ENCODE results near the gene LRRC52. TPM values are rescaled to one million over a fixed set of nuclear protein-coding genes. Genes with fewer than 3 reads are reported as not detected.
A peak's percentile ranks its signal among the peaks of the same experiment; 100 is the strongest.

The LRRC52 gene
- polyA plus RNA-seq, 2 of the 4 experiments (the other 2 are of a cell fraction): not detected

- Histone ChIP-seq H3K4me3 (no peak overlapping the region), H3K27ac (no peak overlapping the region), H3K4me1 (no peaks in the 10 kb centered on the region), H3K9me3 (no peaks in the 10 kb centered on the region), H3K4me2 (no peak overlapping the region)
- TF ChIP-seq, protein P1, sequence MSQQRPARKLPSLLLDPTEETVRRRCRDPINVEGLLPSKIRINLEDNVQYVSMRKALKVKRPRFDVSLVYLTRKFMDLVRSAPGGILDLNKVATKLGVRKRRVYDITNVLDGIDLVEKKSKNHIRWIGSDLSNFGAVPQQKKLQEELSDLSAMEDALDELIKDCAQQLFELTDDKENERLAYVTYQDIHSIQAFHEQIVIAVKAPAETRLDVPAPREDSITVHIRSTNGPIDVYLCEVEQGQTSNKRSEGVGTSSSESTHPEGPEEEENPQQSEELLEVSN (IDR thresholded peaks at IDR 0.05; ENCODE audit: borderline replicate concordance, low read depth): no peak
- TF ChIP-seq HEYL (CRISPR knock-in tag; IDR thresholded peaks at IDR 0.05): no peak
- TF ChIP-seq GATA3 (IDR thresholded peaks at IDR 0.05; ENCODE audit: borderline replicate concordance): no peak
- no peak for TF ChIP-seq TP53 (CRISPR knock-in tag; IDR thresholded peaks at IDR 0.05)
- TF ChIP-seq HOXB5 (CRISPR knock-in tag; IDR thresholded peaks at IDR 0.05): no peak
- TF ChIP-seq CHD4 (IDR thresholded peaks at IDR 0.05; ENCODE audit: borderline replicate concordance): no peak
- TF ChIP-seq JUNB (IDR thresholded peaks at IDR 0.05): no peak
- TF ChIP-seq CBX2 (IDR thresholded peaks at IDR 0.05; ENCODE audit: borderline replicate concordance, low read depth): no peak
- no peak for TF ChIP-seq CTCF (IDR thresholded peaks at IDR 0.05)
- no peak for TF ChIP-seq MAX (IDR thresholded peaks at IDR 0.05)
- TF ChIP-seq RAD21 (conservative IDR thresholded peaks at IDR 0.05 in 1 of 2, IDR thresholded peaks at IDR 0.05 in 1 of 2): no peak
- TF ChIP-seq ZSCAN20 (CRISPR knock-in tag; IDR thresholded peaks at IDR 0.05): no peak
- TF ChIP-seq POLR2A (IDR thresholded peaks at IDR 0.05; ENCODE audit: low read length): no peak
- TF ChIP-seq, protein P2, sequence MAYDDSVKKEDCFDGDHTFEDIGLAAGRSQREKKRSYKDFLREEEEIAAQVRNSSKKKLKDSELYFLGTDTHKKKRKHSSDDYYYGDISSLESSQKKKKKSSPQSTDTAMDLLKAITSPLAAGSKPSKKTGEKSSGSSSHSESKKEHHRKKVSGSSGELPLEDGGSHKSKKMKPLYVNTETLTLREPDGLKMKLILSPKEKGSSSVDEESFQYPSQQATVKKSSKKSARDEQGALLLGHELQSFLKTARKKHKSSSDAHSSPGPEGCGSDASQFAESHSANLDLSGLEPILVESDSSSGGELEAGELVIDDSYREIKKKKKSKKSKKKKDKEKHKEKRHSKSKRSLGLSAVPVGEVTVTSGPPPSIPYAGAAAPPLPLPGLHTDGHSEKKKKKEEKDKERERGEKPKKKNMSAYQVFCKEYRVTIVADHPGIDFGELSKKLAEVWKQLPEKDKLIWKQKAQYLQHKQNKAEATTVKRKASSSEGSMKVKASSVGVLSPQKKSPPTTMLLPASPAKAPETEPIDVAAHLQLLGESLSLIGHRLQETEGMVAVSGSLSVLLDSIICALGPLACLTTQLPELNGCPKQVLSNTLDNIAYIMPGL (CRISPR knock-in tag; IDR thresholded peaks at IDR 0.05; ENCODE audit: borderline replicate concordance): no peak
- CTCF ChIA-PET: interaction anchor here (1.5 kb wide), 1 partner anchor 14 kb away, joined by 3 read pairs; no protein-coding TSS in a partner anchor
- no peak for FAIRE-seq
- DNase-seq (ENCODE audit: low read depth in 1 of 2, low spot score in 1 of 2): no peak
- POLR2A ChIA-PET: no interaction called here
- WGBS (ENCODE audit: missing lambda C conversion rate): 24% methylated on average over 7 of the region's 7 CpGs
- ATAC-seq: no peak
Observed at GRCh38 chr1:165501330-165501969, 42.4 kb upstream of the LRRC52 start.

DNA sequence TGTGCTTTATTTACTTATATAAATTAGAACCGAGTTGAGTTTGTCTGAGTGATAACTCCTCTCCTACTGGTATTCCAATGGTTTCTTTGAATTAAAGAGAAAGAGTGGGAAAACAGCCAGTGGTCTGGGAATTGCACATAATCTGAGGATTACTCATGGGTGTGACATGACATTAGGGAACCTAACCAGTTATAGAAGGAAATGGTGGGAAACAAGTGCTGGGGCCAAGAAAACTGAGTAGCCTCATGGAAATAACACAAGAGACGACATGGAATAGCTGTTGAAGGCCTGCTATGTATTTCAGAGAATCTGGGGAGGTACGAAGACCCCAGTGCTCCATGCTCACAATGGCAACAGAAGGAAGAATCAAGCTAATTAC, 41.8 kb upstream of the LRRC52 start:
- CTCF ChIA-PET: interaction anchor here (1.5 kb wide), 1 partner anchor 14 kb away, joined by 3 read pairs; no protein-coding TSS in a partner anchor

DNA sequence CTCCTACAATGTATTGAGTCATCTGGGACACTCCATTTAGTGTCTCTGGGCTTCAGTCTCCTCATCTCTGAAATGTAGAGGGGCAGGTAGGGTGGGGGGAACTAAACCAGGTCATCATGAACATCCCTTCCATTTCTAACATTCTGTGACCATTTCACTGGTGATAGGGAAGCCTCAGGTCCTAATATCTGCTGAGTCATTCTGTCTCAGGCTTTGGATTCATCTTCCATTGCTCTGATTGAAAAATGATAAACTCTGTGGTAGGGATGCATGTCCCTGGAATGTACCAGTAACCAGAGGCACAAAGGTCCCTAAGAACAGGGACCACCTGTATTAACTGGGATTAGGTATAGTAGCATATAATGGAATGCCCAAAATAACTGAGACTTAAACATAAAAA, 36.2 kb upstream of the LRRC52 start:
- no peak for DNase-seq (ENCODE audit: low read depth in 1 of 2, low spot score in 1 of 2)
- CTCF ChIA-PET: no interaction called here
- Histone ChIP-seq H3K27ac (peak overlapping the region in 1 of 2 experiments; percentile 31; a peak in 1 of 6 replicates), H3K4me2 (no peak overlapping the region; the same call in 2 of the 3 replicates), H3K4me3 (no peak overlapping the region), H3K9me3 (no peaks in the 10 kb centered on the region), H3K4me1 (no peaks in the 10 kb centered on the region)
- POLR2A ChIA-PET: no interaction called here
- FAIRE-seq: no peak
- no peak for ATAC-seq
- TF ChIP-seq CHD2 (IDR thresholded peaks at IDR 0.05; ENCODE audit: low read length, partially characterized antibody) (no peak), MAFK (IDR thresholded peaks at IDR 0.05; ENCODE audit: partially characterized antibody) (peak; percentile 77), FOSL2 (IDR thresholded peaks at IDR 0.05) (no peak), FOSL2 (CRISPR knock-in tag; IDR thresholded peaks at IDR 0.05) (no peak), USF2 (IDR thresholded peaks at IDR 0.05) (no peak), ESRRA (IDR thresholded peaks at IDR 0.05; ENCODE audit: borderline replicate concordance, low read length) (no peak), CTCF (IDR thresholded peaks at IDR 0.05) (no peak), PBX3 (IDR thresholded peaks at IDR 0.05) (no peak), NFE2L2 (conservative IDR thresholded peaks at IDR 0.05; ENCODE audit: low read length) (peak; percentile 79)

More for the DNA sequence above, 41.8 kb upstream of the LRRC52 start:
- Histone ChIP-seq H3K4me2 (no peak overlapping the region), H3K27ac (no peak overlapping the region), H3K4me3 (no peak overlapping the region), H3K4me1 (no peaks in the 10 kb centered on the region), H3K9me3 (no peaks in the 10 kb centered on the region)
- POLR2A ChIA-PET: no interaction called here
- no peak for ATAC-seq
- TF ChIP-seq RFX5 (IDR thresholded peaks at IDR 0.05) (no peak), FOXS1 (CRISPR knock-in tag; IDR thresholded peaks at IDR 0.05) (no peak)
- no peak for FAIRE-seq
- 8% methylated on average over 3 of the region's 3 CpGs for WGBS (ENCODE audit: missing lambda C conversion rate)
- no peak for DNase-seq (ENCODE audit: low read depth in 1 of 2, low spot score in 1 of 2)
